SIG-M5 (cell line): Measurements from ENCODE around the gene MEX3A.

Experiments
- DNase-seq: peaks from one replicate; lab custom pipeline; 2025; lab: John Stamatoyannopoulos, UW

Gene MEX3A

DNA sequence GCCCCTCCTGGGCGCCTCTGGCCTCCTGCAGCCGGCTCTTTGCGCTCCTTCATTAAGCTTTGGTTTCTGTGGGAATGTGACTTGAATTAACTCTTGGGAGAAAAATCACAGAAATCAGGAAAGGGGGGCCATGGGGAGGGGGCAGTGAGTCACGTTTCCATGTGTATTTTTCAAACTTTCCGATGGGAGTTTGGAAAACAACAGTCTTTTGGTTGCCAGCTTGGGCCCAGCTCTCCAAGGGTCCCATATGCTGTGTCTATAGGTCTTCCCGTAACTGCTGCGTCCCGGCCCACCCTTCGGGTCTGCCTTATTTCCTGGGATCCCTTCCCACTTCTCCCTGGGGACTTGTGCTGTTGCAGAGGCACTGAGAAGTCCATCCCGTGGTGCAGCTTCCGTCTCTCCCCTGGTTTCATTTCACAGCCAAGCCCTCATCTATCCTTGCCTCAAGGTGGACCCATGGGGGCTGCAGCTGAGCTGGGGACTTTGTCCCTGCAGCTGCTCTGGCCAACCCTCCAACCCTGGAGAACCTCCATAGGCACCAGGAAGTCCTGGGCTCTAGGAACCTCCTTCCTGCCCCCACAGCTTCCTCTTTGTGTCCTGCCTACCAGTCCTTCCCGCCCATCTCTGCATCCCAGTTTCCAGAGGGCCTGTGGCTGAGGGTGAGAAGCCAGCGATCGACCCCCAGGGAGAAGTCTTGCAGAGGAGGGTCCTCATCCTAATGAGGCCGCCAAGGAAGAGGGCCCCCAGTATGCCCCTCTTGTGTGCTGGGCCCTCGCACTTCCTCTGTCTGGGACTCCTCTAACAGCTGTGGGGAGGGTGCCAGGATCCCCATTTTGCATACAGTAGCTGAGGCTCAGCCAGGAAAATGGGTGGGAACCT is 20.6 kb upstream of the MEX3A start:
- DNase-seq: no peak

DNA sequence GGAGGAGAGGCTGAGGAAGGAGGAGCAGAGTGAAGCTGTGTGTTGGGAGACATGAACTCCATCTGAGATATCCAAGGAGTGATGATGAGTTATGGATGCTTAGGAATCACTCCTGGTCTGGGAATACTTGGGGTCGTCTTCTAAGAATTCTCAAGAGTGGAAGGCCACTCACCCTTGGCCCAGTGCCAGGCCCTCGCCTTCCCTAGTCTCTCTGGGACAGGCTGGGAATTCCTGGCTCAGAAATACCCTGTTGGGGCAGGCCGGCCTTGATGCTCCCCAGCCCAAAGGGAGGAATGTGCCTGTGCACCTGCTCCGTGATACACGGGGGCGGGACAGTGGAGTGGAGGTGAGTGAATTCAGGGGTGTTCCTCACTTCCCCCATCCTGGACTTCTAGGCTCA is 19.6 kb upstream of the MEX3A start:
- no peak for DNase-seq

DNA sequence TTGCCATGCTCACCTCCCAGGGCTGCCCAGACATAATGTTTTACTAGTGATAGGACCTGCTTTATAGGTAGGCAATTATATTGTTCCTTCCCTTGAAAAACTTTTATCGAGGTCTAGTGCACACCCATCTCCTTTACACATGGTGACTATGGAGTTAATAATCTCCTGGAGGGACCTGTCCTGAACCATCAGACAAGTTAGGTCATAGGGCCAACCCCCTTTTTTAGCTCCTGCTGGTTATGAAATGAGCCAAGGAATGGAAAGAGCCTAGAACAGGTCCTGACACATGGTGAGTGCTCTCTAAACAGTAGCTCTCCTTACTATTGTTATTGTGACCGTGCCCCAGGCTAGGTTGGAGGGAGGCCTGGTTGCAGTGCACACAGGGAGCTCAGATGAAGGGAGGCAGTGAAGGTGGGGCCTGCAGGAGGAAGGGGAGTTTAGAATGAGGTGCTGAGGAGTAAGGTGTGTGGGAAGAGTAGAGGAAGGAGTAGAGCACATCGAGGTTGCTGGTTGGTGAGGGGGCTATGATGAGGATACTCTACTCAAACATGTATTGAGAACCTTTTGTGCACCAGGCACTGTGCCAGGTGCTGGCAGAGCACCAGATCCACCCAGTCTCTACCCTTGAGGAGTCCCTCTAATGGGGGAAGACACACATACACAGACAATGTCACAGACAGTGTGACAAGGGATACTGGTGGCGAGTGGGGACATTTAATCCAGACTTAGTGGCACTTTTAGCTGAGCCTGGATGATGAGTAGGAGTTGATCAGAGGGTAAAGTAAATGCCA is 18.1 kb upstream of the MEX3A start:
- no peak for DNase-seq

DNA sequence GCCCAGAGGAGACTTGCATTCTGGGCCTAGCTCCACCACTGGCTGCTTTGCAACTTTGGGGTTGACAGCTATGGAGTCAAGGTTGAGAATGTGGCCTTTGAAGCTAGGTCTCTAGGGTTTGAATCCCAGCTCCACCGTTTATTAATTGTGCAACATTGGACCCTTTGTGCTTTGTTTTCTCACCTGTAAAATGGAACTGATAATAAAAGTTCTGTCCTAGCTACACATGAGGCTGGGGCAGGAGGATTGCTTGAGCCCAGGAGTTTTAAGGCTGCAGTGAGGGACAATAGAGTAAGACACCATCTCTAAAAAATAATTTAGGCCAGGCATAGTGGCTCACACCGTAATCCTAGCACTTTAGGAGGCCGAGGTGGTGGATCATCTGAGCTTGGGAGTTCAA is 17.0 kb upstream of the MEX3A start:
- DNase-seq: no peak

DNA sequence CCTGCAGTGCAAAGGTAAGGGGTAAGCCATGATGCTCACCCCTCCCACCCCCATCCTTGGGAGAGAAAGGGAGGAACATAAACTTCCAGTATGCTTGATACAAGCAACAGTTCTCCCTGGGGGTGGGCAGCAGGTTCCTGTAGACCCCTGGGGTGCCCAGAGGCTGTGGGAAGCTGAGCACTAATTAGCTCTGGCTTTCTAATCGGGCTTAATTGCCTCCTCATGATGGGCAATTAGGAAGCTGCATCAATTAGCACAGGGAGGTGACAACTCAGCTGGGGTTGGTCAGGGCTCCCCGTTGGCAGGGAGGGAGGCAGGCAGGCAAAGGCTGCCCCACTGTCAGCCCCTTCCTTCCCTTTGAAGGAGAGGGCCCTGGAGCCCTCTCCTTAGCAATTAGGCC is 16.5 kb upstream of the MEX3A start:
- no peak for DNase-seq

DNA sequence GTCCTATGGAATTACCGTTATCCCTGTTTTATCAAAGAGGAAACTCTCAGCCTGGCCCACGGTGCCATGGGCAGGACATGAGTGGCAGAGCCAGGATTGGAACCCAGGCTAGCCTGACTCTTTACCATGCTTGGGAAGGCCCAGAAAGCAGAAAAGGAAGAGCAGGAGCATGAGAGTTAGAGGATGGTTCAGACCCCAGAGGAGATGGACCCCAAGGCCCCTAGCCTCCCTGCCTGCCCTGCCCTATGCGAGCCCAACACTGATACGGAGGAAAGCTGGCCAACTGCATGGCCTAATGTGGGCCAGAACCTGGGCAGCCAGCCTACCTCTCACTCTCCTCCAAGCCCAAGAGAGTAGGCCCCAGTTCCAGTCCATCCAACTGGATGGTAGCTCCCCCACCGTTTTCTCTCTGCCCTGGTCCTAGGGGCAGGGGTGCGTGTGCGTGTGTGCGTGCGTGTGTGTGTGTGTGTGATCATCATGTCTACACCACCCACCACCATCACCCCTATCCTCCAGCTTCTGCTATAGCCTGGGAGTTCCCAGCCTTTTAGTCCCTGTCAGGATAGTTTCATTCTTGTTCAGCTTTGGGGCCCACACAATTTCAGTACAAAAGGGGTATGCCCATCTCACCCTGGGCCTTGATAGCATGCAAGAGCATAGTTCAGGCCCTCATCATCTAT is 15.4 kb upstream of the MEX3A start:
- DNase-seq: no peak

DNA sequence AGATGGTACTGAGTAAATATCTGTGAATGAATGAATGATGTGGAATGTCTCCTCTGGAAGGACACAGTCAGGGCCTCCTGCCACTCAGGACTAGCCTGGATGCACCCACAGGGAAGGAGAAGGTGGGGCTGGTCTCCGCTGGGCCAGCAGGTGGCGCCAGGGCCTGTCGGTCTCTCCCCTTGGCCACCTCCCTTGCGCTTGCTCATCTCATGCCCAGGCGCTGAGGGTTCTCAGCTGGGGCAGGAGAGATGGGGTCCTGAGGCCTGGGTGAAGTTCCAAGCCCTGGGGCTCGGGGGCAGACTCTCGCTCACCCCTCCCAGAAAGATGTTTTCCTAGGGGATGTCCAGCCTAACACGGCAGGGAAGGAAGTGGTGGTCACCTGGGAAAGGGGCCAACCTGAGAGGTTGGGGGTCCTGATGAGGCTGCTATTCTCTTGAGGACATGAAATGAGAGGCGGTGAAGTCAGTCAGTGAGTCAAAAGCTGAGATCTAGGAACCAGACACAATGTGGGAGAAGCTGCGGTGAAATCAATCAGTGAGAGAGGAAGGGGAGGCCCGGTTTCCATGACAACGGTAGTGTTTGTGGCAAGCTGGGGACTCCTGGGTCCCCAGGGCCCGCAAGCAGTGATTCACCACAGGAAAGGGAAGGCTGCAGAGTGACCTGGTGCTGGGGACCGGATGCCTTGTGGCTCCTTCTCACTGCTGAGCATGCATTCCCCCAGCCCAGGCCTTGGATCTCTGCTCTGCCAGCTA is 14.6 kb upstream of the MEX3A start:
- DNase-seq: no peak

DNA sequence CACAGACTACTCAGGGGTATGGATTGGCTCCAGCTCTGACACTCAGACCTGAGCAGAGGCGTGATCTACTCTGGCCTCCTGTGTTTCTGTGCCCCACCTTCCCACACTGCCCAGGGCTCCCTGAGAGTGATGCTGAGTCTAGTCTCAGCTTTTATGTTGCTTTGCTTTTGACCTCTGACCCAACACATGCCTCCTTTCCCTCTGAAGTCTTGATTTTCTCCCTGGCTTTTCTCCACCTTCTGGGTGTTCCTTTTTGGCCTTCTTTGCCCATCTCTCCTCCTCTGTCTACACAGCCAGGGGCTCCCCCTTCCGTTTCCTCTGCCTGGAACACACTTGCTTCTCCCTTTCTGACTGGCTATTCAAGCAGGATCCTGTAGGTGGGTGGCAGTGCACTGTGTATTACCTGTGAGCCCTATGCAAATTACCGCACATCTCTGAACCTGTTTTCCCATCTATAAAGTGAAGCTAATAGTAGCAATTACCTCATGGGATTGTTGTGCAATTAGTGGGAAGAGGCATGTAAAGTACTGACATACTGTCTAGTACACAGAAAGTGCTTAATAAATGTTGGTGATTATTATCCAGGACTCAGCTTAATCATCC is 13.7 kb upstream of the MEX3A start:
- no peak for DNase-seq

DNA sequence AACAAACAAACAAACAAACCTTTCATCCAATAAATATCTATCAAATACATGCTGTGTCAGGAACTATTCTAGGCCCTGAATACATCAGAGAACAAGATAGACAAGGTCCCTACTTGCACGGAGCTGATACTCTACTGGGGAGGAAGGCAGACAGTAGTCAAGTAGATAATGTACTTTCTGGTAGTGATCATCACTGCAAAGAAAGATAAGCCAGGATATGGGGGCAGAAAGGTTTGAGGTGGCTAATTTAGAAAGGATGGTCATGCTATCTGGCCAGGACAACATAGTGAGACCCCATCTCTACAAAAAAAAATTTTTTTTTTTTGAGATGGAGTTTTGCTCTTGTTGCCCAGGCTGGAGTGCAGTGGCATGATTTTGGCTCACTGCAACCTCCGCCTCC is 9.3 kb upstream of the MEX3A start:
- no peak for DNase-seq

DNA sequence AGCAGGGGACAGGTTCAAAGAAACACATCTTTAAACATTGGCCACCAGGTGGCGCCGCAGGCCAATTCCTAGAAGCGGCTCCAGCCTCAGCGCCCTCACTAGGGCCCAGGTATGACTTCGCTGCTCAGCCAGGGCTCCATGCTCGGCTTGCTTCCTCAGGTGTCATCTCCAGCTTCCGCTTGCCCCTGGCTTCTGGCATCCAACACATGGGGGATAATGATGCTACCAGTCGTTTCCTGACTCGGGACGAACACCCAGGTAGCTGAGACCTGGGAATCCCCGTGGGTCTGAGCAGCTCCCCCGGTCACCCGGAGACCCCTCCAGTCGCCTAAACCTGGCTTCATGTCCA is 8.5 kb upstream of the MEX3A start:
- DNase-seq: no peak

DNA sequence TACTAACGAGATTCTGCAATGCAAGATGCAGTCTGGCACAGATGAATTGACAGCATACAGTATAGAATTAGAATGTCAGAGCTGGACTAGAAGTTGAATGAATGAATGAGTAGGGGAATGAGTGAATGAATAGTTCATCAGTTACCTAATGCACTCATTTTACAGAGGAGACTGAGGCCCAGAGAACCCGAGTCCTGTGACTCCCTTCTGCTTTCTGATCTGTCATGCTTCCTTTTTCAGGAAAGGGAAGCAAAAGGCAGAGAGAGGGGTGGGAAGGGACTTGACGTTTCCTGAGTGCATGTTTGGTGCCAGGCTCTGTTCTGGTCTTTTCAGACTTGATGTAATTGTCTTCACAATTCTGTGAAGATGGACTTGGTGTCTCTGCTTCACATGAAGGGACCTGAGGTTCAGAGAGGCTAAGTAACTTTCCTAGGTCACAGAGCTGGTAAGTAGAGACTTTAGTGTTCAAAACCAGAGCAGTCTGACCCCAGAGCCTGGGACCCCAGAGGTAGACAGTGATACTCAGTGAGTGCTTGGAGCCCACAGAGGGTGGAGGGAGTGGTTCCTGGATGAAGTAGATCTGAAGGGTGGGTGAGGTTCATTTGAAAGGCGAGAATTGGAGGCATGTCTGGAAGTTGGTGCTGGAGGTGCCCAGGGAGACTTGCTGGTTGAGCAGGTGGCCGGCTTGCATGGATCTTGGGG is 8.0 kb upstream of the MEX3A start:
- DNase-seq: no peak

DNA sequence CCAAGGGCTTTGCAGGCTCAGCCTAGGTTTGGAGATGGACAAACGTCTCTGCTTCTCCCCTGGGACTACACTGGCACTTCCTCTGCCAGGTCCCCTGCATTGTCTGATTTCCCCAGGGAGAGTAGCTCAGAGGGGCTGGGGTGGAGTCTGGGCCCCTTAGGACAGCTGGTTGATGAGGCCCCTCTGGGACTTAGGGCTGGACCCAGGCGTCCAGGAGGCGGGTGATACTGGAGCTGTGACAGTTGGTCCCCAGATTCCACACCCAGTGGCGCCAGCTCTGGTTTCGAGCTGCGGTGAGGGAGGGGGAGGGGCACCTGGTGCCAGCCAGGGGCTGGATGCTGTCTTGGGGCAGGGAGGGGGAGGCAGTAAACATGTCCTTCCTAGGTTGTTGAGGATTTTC is 7.4 kb upstream of the MEX3A start:
- DNase-seq: no peak

DNA sequence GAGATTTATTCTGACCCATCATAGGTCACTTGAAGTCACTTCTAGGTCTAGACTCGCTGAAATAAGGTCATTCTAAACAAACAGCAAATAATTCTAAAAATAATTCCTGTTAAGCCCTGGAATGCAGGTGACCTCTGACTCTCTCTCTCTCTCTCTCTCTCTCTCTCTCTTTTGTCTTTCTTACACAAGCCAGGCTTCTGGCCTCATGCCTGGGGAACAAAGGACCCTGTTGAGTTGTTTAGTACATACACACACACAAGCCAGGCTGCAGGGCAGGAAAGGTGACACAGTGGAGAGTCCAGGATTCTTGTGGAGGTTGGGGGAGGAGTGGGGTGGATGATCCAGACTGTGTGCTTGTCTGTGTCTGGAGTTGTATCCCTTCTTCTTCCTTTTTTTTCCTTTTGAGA is 4.0 kb upstream of the MEX3A start:
- no peak for DNase-seq

DNA sequence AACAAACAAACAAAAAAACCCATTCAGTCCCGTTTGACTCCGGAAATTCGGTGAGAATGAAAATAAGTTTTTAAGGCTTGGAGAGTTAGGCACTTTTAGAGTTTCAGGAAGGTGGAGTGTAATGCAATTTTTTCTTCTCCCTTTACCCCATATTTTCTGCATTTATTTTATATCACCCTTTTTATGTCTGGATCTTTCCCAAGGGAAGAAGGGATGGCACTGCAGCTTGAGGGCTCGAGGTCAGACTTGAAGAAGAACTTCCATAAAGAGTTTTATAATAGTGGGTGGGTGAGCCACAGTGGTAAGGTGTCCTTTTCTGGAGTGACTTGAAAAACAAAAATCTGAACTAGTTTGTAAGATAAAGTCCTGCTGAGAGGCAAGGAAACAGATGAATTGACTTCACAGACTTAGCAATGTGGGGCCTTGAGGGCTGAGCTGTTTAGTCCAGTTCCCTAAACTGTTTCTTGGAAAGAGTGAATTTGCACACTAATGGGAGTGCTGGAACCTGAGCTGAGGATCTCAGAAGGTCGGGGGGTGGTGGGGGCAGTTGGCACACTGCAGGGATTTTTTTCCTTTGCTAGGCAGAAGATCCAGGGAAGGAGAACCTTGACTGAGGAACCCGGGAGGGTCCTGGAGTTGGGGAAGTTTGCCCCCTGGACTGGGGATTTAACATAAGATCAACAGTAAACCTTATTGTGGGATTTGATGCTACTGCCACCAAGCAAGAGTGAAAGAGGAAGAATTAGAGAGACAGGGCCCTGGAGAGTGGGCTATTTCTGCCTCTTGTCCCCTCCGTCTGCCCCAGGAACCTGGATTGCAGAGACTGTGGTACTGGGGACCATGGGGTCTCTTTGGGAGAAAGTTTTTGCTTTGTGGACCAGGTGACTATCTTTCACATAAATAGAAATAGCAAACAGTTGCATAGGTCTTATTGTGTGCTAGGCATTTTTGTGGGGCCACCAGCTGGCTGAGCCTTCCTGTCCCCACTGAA is 1.8 kb upstream of the MEX3A start:
- DNase-seq: no peak

DNA sequence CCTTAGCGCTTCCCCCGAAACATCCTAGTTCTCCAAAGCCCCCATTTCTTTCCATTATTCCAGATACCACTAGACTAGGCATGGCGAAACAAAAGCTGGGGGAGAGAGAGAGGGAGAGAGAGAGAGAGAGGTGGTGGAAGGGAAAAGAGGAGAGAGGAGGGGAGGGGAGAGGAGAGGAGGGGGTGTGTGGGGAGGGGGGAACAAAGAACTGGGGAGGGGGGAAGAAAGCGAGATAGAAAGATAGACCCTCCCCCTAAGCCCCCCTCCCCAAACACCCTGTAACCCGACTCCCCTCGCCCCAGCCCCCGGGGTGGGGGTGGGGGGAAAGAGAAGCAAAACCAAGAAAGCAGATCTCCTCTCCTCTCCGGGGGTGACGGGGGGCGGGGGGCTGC is 352 bp downstream of the MEX3A start:
- DNase-seq: no peak

DNA sequence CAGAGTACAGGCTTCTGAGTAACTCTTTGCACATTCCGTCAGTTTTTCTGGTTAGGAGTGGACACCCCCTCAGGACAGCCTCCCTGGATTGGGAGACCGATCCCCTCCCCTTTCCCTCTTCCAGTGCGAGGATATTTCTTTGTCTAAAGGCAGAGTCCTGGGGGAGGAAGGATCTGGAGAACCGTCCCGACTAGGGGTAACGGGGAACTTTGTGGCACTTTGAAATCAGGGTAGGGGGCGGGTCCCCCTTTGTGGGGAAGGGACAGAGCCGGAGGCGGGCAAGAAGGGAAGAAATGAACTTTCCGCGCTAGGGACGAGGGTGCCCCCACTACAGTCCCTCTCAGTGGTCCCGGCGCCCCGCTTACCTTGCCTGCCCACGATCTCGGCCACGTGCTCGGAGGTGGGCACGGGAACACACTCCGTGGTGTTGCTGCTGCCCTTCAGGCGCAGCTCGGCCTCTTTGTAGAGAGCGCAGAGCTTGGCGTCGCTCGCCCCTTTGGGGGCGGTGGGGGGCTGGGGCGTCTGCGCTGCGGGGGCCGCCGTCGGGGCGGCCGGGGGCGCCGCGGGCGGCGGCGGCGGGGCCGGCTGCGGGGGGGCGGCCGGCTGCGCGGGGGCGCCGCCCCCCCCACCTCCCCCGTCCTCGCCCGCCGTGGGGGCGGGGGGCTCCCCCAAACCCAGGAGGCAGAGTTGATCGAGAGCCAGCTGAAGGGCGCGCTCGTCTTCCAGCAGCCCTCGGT is 917 bp downstream of the MEX3A start:
- no peak for DNase-seq

DNA sequence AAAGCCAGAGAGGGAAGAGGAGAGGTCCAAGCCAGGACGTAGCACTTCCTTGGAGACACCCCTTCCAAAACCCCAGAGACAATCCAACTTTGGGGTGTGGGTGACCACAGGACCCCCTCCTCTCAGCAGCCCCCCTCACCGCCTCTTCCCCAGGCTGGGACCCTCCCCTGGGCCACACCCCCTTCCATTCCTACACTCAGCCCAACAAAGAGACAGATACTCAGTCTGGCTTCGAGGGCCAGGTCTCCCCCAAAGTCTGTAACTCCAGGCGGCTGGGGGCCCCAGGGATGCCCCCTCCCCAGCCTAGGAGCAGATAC is 1.4 kb downstream of the MEX3A start:
- no peak for DNase-seq

DNA sequence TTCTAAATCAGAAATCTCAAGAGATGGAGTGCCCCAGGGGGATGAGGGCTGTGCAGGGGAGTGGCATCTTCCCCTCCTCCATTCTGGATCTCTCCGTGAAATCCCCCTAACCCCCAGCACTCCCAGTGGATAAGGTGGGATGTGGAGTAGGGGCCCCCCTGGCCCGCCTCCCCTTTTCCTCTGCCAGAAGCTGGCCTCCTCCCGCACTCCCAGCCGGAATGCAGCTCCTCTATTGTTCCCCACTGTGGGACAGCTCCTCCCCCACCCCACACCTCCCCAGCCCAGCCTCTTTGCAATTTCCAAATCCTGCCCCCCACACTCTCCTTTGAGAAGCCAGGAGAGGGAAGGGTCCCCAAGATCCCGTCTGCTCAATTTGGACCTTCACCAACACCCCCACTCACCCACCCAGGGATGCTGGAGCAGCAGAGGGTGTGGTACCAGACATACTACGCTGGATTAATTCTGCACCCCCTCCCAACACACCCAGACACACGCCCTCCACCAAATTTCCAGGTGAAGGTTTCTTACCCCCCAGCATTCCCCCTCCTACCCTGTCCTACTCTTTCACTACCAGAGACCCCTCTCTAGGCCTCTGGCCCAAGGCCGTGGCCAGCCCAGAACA is 1.9 kb downstream of the MEX3A start:
- no peak for DNase-seq

DNA sequence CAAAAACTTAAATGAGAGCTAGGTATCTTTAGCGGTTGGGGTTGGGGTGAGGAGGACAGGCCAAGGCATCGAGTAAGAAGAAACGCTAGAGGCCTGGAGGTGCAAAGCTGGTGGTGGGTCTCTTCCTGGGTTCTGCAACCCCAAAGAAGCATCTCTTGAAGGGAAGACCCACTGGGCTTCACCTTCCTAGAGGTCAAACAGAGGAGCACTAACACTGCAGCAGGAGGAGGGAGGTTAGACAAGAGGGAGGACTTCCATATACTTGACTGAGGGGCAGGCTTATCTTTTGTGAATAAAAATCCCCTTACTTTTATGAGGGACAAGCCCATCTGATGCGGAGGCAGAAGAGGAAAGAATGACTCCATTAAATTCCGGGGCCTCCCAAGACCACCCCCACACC is 2.5 kb downstream of the MEX3A start:
- no peak for DNase-seq
